ENCODE results near the gene ATRX.
"Not testable (repeated sequence)": the region's sequence is repeated elsewhere in the genome, so short reads cannot be mapped to it uniquely, and the experiment has no call there.

ATRX gene

DNA sequence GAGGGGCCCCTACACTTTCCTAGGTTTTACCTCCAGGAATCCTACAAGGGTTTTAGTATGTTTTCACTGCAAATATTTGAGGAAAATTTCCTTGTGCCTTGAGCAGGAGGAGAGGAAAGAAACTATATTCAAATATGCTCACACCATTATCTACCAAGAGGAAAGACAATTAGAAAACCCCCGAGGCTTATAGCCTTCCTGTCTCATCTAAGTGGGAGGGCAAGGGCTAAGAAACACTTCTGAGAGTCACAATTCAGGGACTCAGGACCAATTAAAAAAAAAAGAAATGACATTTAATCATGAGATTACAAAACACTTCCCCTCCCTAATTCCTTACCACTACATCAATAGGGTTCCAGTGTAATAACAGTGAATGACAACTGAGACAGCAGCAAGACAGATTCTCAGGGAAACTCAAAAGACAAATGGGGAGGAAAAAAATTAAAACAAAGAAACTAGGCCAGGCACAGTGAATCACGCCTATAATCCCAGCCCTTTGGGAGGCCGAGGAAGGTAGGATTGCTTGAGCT is 45.6 kb downstream of the ATRX start:
- ChIA-PET CTCF (no interaction called here), POLR2A (no interaction called here)
- no peak for DNase-seq (ENCODE audit: extremely low spot score)
- TF ChIP-seq BHLHE40 (IDR thresholded peaks at IDR 0.05; ENCODE audit: borderline replicate concordance) (no peak), FOXM1 (IDR thresholded peaks at IDR 0.05; ENCODE audit: borderline replicate concordance) (no peak), FOXA1 (IDR thresholded peaks at IDR 0.05) (no peak), TARDBP (IDR thresholded peaks at IDR 0.05) (no peak), SP1 (IDR thresholded peaks at IDR 0.05) (no peak), HDGF (IDR thresholded peaks at IDR 0.05; ENCODE audit: borderline replicate concordance) (no peak), LEF1 (IDR thresholded peaks at IDR 0.05; ENCODE audit: borderline replicate concordance) (no peak), ELF4 (IDR thresholded peaks at IDR 0.05) (no peak), ZNF384 (IDR thresholded peaks at IDR 0.05) (no peak), CTBP1 (IDR thresholded peaks at IDR 0.05; ENCODE audit: borderline replicate concordance) (no peak), SUZ12 (IDR thresholded peaks at IDR 0.05) (no peak), L3MBTL2 (conservative IDR thresholded peaks at IDR 0.05) (no peak), NFRKB (IDR thresholded peaks at IDR 0.05) (no peak), FOXK2 (IDR thresholded peaks at IDR 0.05) (no peak), ARNT (IDR thresholded peaks at IDR 0.05) (no peak)
- TF ChIP-seq, protein P1, sequence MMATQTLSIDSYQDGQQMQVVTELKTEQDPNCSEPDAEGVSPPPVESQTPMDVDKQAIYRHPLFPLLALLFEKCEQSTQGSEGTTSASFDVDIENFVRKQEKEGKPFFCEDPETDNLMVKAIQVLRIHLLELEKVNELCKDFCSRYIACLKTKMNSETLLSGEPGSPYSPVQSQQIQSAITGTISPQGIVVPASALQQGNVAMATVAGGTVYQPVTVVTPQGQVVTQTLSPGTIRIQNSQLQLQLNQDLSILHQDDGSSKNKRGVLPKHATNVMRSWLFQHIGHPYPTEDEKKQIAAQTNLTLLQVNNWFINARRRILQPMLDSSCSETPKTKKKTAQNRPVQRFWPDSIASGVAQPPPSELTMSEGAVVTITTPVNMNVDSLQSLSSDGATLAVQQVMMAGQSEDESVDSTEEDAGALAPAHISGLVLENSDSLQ (IDR thresholded peaks at IDR 0.05): no peak

DNA sequence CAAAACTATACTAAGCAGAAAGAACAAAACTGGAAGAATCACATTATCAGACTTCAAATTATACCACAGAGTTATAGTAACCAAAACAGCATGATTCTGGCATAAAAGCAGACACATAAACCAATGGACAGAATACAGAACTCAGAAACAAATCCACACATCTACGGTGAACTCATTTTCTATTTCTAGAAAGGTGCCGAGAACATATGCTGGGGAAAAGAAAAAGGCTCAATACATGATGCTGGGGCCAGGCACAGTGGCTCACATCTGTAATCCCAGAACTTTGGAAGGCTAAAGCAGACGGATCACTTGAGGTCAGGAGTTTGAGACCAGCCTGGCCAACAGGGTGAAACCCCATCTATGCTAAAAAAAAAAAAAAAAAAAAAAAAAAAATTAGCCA is 52.7 kb downstream of the ATRX start:
- no peak for DNase-seq (ENCODE audit: extremely low spot score)
- TF ChIP-seq LEF1 (IDR thresholded peaks at IDR 0.05; ENCODE audit: borderline replicate concordance) (no peak), BHLHE40 (IDR thresholded peaks at IDR 0.05; ENCODE audit: borderline replicate concordance) (no peak), SP1 (IDR thresholded peaks at IDR 0.05) (no peak), FOXA1 (IDR thresholded peaks at IDR 0.05) (no peak)
- TF ChIP-seq, protein P1 (IDR thresholded peaks at IDR 0.05): no peak
- ChIA-PET POLR2A (no interaction called here), CTCF (no interaction called here)

DNA sequence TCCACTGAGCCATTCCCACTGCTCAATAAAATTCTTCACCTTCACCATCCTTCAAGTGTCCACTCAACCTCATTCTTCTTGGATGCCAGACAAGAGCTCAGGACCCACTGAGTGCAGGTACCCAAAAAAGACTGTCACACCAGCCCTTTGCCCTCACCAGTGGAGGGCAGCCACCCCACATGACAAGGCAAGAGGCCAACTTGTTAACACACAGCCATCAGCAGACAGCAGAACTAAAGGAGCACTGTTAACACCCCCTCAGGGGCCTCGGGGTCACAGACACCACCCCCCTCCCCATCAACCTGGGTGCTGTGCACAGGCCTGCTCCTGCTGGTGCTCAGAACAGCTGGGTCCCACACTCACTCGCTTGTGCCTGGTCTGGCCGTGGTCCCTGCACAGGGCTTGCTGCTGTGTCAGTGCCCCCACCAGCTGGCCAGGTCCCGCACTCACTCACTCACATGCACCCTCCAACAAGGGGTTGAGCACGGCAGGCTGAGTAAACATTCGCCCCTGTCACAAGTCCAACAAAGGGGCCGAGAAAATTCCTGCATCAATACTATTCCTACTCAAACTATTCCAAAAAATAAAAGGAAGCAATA is 54.1 kb downstream of the ATRX start:
- ChIA-PET CTCF (interaction anchor here (0.6 kb wide), 1 partner anchor 9 kb away, joined by 4 read pairs; no protein-coding TSS in a partner anchor), POLR2A (no interaction called here)

DNA sequence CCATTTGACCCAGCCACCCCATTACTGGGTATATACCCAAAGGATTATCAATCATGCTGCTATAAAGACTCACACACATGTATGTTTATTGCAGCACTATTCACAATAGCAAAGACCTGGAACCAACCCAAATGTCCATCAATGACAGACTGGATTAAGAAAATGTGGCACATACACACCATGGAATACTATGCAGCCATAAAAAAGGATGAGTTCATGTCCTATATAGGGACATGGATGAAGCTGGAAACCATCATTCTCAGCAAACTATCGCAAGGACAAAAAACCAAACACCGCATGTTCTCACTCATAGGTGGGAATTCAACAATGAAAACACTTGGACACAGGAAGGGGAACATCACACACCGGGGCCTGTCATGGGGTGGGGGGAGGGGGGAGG is 59.9 kb downstream of the ATRX start:
- DNase-seq (ENCODE audit: extremely low spot score); CTCF ChIA-PET: not testable (repeated sequence)

More for the DNA sequence above, 54.1 kb downstream of the ATRX start:
- DNase-seq (ENCODE audit: extremely low spot score): no peak
- TF ChIP-seq LEF1 (IDR thresholded peaks at IDR 0.05; ENCODE audit: borderline replicate concordance) (no peak), ARNT (IDR thresholded peaks at IDR 0.05) (no peak), ZNF384 (IDR thresholded peaks at IDR 0.05) (no peak), NFRKB (IDR thresholded peaks at IDR 0.05) (no peak), CTBP1 (IDR thresholded peaks at IDR 0.05; ENCODE audit: borderline replicate concordance) (no peak), BHLHE40 (IDR thresholded peaks at IDR 0.05; ENCODE audit: borderline replicate concordance) (no peak), TARDBP (IDR thresholded peaks at IDR 0.05) (no peak), FOXK2 (IDR thresholded peaks at IDR 0.05) (no peak), ELF4 (IDR thresholded peaks at IDR 0.05) (no peak), SP1 (IDR thresholded peaks at IDR 0.05) (no peak)
- TF ChIP-seq, protein P1 (IDR thresholded peaks at IDR 0.05): no peak

DNA sequence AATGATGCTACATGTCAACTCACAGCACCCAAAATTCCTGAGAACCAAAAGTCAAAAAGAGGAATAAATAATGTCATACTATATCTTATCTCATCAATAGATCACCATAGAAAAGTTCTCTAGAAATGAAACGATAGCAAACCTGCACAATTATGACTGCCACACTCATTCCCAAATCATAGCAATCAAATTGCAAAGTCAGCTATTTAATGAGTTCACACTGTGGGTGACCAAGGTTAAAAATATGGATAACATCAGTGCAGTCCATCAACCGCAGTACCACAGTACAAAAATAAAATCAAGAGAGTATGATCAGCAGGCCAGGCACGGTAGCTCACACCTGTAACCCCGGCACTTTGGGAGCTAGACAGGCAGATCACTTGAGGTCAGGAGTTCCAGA is 62.3 kb downstream of the ATRX start:
- no peak for DNase-seq (ENCODE audit: extremely low spot score)
- CTCF ChIA-PET: no interaction called here
- TF ChIP-seq LEF1 (IDR thresholded peaks at IDR 0.05; ENCODE audit: borderline replicate concordance) (no peak), FOXA1 (IDR thresholded peaks at IDR 0.05) (no peak), ELF4 (IDR thresholded peaks at IDR 0.05) (no peak), BHLHE40 (IDR thresholded peaks at IDR 0.05; ENCODE audit: borderline replicate concordance) (no peak), L3MBTL2 (conservative IDR thresholded peaks at IDR 0.05) (no peak)
- POLR2A ChIA-PET: no interaction called here

More for the DNA sequence above, 59.9 kb downstream of the ATRX start:
- POLR2A ChIA-PET: not testable (repeated sequence)

DNA sequence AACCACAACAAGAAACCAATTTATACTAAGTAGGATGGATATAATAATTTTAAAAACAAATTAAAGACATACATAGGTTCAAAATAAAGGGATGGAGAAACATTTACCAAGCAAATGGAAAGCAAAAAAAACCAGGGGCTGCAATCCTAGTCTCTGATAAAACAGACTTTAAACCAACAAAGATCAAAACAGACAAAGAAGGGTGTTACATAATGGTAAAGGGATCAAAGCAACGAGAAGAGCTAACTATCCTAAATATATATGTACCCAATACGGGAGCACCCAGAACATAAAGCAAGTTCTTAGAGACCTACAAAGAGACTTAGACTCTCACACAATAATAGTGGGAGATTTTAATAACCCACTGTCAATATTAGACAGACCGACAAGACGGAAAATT is 66.6 kb downstream of the ATRX start:
- DNase-seq (ENCODE audit: extremely low spot score): no peak
- POLR2A ChIA-PET: no interaction called here
- TF ChIP-seq CTBP1 (IDR thresholded peaks at IDR 0.05; ENCODE audit: borderline replicate concordance) (no peak), TARDBP (IDR thresholded peaks at IDR 0.05) (no peak), FOXK2 (IDR thresholded peaks at IDR 0.05) (no peak), BHLHE40 (IDR thresholded peaks at IDR 0.05; ENCODE audit: borderline replicate concordance) (no peak), ARNT (IDR thresholded peaks at IDR 0.05) (no peak), SUZ12 (IDR thresholded peaks at IDR 0.05) (no peak), SP1 (IDR thresholded peaks at IDR 0.05) (no peak), L3MBTL2 (conservative IDR thresholded peaks at IDR 0.05) (no peak), LEF1 (IDR thresholded peaks at IDR 0.05; ENCODE audit: borderline replicate concordance) (no peak), HDGF (IDR thresholded peaks at IDR 0.05; ENCODE audit: borderline replicate concordance) (no peak), NFRKB (IDR thresholded peaks at IDR 0.05) (no peak), FOXM1 (IDR thresholded peaks at IDR 0.05; ENCODE audit: borderline replicate concordance) (no peak), ZNF384 (IDR thresholded peaks at IDR 0.05) (no peak), FOXA1 (IDR thresholded peaks at IDR 0.05) (no peak), ELF4 (IDR thresholded peaks at IDR 0.05) (no peak)
- TF ChIP-seq, protein P1 (IDR thresholded peaks at IDR 0.05): no peak
- CTCF ChIA-PET: no interaction called here

All from HEK293T (cell line).